Neutrophil (primary cell): Measurements from ENCODE around the gene CCDC57.
"Not testable (repeated sequence)": the region's sequence is repeated elsewhere in the genome, so short reads cannot be mapped to it uniquely, and the experiment has no call there.

Experiments
- H3K27ac ChIP-seq: fragments of 200-600 bp; sonication (generic); 2 replicates; pipeline ENCODE4 v1.5.1; 2016; ENCODE audit warnings: mild to moderate bottlenecking, moderate library complexity
- H3K27me3 ChIP-seq: fragments of 200-600 bp; sonication (generic); 2 replicates; pipeline ENCODE4 v1.6.0; 2016; ENCODE audit warnings: mild to moderate bottlenecking
- H3K36me3 ChIP-seq: fragments of 200-600 bp; sonication (generic); 2 replicates; pipeline ENCODE4 v1.5.1; 2017
- H3K4me1 ChIP-seq, 2 experiments: fragments of 200-600 bp in 1 of 2; sonication (generic) in 1 of 2; 1 replicate in 1 of 2; 2 replicates in 1 of 2; pipeline versions ENCODE4 v1.5.1 to v1.6.1; 2013 to 2016; ENCODE audit warnings: low read depth in 1 of 2, low read length in 1 of 2, mild to moderate bottlenecking in 1 of 2, moderate library complexity in 1 of 2; ENCODE audit not compliant: control insufficient read depth in 1 of 2, insufficient read depth in 1 of 2
- H3K4me3 ChIP-seq, 2 experiments: fragments of 200-600 bp in 1 of 2; sonication (generic) in 1 of 2; 1 replicate in 1 of 2; 2 replicates in 1 of 2; pipeline ENCODE4 v1.5.1; 2013 to 2016; ENCODE audit warnings: low read depth in 1 of 2, low read length in 1 of 2, mild to moderate bottlenecking in 1 of 2, moderate library complexity in 1 of 2
- H3K9me3 ChIP-seq: fragments of 200-600 bp; sonication (generic); 2 replicates; pipeline ENCODE4 v1.5.1; 2016
- CTCF ChIP-seq: fragments of 200-600 bp; sonication (generic); IDR thresholded peaks from 2 replicates; pipeline ENCODE4 v1.5.1; 2016; ENCODE audit warnings: antibody characterized with exemption

Gene CCDC57

GRCh38 chr17:82175951-82176350 is 36.7 kb downstream of the CCDC57 start:
- no peak overlapping the region for H3K4me3 ChIP-seq
- H3K27me3 ChIP-seq: no peaks in the 10 kb centered on the region
- H3K4me1 ChIP-seq: no peaks in the 10 kb centered on the region
- no peaks in the 10 kb centered on the region for H3K9me3 ChIP-seq
- no peak for TF ChIP-seq CTCF
- peaks cover 32% of the 10 kb centered on the region for H3K36me3 ChIP-seq
- no peak overlapping the region for H3K27ac ChIP-seq

DNA sequence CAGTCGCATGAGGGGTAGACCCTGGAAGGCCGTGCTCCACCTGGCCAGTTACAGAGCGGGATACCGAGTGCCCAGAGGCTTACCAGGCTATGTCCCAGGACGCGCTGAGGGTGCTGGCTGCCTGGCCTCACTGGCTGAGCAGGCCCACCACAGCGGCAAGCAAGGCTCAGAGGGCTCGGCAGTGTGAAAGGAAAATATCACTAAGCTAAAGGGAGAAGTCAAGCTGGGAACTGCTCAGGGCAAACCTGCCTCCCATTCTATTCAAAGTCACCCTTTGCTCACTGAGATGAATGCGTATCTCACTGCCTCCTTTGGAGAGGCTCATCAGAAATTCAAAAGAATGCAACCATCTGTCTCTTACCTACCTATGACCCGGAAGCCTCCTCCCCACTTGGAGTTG is 37.4 kb downstream of the CCDC57 start:
- H3K27me3 ChIP-seq: no peaks in the 10 kb centered on the region
- TF ChIP-seq CTCF: no peak
- H3K9me3 ChIP-seq: no peaks in the 10 kb centered on the region
- no peak overlapping the region for H3K4me3 ChIP-seq
- H3K36me3 ChIP-seq: peaks cover 32% of the 10 kb centered on the region
- H3K27ac ChIP-seq: no peak overlapping the region
- peaks cover 0 to 3% of the 10 kb centered on the region in 2 experiments for H3K4me1 ChIP-seq

DNA sequence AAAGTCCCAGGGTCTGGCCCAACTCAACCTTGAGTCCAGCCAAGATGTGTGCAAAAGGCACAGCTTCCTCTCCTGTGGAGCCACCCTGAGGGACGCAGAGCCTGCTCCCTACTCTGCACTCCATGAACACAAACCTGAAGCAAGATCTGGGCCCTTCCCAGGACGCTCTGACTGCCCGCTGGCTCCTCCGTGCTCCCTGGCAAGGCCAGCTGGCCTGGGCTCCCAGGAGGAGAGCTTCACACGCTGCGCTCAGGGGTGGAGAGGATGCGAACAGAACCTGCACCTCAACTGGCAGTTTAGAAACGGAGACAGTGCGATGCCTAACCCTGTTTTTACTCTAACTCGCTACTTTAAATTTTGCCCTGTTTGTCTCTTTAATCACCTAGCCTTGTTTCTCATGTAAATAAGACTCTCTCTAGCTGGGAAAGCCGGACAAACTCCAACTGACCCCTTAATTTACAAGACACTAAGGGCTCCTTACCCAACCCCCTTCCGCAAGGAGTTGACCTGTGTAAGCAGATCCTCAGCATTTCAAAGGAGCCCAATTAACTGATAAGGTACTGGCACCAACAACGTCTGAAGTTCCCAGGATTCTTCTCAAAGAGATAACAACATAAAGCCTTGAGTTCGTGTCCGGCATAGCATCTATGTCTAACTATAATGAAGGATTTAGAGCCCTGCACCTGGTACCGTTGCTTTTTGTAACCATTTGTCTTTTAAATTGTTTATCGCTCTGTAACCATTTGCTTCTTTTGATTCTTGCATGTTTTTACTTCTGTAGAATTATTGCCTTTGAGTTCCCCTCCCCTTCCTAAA is 38.4 kb downstream of the CCDC57 start:
- peaks cover 32% of the 10 kb centered on the region for H3K36me3 ChIP-seq
- not testable (repeated sequence) for H3K9me3 ChIP-seq, H3K4me1 ChIP-seq, H3K27ac ChIP-seq, H3K27me3 ChIP-seq, H3K4me3 ChIP-seq

GRCh38 chr17:82173351-82174041 is 39.1 kb downstream of the CCDC57 start:
- Histone ChIP-seq H3K4me1 (peaks cover 0 to 3% of the 10 kb centered on the region in 2 experiments), H3K27me3 (no peaks in the 10 kb centered on the region), H3K4me3 (no peak overlapping the region), H3K9me3 (no peaks in the 10 kb centered on the region), H3K36me3 (peaks cover 29% of the 10 kb centered on the region), H3K27ac (no peak overlapping the region)
- TF ChIP-seq CTCF: no peak

GRCh38 chr17:82172486-82173160 is 40.0 kb downstream of the CCDC57 start:
- H3K4me1 ChIP-seq: peaks cover 0 to 3% of the 10 kb centered on the region in 2 experiments
- H3K4me3 ChIP-seq: no peak overlapping the region
- H3K27me3 ChIP-seq: no peaks in the 10 kb centered on the region
- TF ChIP-seq CTCF: no peak
- no peak overlapping the region for H3K27ac ChIP-seq
- peaks cover 21% of the 10 kb centered on the region for H3K36me3 ChIP-seq
- H3K9me3 ChIP-seq: no peaks in the 10 kb centered on the region
